A673 (cell line): Measurements from ENCODE around the gene BSN.

Experiments
- EZH2 ChIP-seq: fragments of 200-600 bp; sonication (generic); IDR thresholded peaks from 2 replicates; pipeline ENCODE4 v1.6.1; 2017; ENCODE audit warnings: borderline replicate concordance, low read depth, mild to moderate bottlenecking, mixed read lengths, antibody characterized with exemption, low read length; ENCODE audit not compliant: poor library complexity, severe bottlenecking
- TF ChIP-seq, protein P1 (sequence below): fragments of 300-800, 200-600 bp; sonication (generic); conservative IDR thresholded peaks from 2 replicates; pipeline ENCODE4 v1.5.1; 2017; ENCODE audit warnings: low read depth, mild to moderate bottlenecking, antibody characterized with exemption, low read length, moderate library complexity, mixed read lengths

- TF ChIP-seq, protein P1, sequence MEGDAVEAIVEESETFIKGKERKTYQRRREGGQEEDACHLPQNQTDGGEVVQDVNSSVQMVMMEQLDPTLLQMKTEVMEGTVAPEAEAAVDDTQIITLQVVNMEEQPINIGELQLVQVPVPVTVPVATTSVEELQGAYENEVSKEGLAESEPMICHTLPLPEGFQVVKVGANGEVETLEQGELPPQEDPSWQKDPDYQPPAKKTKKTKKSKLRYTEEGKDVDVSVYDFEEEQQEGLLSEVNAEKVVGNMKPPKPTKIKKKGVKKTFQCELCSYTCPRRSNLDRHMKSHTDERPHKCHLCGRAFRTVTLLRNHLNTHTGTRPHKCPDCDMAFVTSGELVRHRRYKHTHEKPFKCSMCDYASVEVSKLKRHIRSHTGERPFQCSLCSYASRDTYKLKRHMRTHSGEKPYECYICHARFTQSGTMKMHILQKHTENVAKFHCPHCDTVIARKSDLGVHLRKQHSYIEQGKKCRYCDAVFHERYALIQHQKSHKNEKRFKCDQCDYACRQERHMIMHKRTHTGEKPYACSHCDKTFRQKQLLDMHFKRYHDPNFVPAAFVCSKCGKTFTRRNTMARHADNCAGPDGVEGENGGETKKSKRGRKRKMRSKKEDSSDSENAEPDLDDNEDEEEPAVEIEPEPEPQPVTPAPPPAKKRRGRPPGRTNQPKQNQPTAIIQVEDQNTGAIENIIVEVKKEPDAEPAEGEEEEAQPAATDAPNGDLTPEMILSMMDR: no peak
- TF ChIP-seq EZH2: no peak
Observed at GRCh38 chr3:49642708-49643145, 88.5 kb downstream of the BSN start.
